ENCODE data around the gene UBR4. TPM values are rescaled to one million over a fixed set of nuclear protein-coding genes. Genes with fewer than 3 reads are reported as not detected.

The UBR4 gene
- polyA plus RNA-seq, 1 of the 3 experiments (the other 2 are of a cell fraction), result 68.7 TPM

DNA sequence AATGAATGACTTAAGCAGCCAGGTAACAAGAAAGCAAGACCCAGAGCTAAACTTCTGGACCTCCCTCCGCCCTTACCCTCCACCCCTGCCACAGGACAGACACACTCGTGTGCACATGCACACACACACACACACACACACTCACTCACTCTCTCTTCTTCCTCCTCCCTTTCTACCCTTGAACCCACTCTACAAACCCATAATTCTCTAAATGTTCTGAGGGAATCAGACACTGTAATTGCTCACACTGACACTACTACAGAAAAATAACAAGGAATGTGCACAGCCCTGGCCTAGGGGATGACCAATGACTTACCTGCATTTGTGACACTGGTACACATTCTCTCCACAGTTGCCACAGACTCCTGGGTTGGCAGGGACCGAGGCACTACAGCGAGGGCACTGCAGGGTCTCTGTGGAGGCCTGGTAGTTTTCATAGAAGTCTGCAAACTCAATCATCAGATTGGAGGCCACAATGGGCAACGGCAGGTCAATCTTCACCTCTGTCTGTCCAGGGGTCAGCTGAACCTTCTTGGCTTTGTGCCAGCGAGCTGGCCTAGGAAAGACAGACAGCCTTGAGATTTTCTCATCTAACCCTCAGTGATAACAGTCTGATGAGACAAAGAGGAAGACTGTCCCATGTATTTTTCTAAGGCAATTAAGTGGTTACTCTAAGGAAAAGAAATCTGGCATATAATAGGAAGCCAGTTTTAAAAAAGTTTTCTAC is 94.8 kb downstream of the UBR4 start:
- Histone ChIP-seq H4K20me1 (ENCODE audit: insufficient read depth) (no peaks in the 10 kb centered on the region), H3K9ac (no peak overlapping the region), H3K4me2 (no peak overlapping the region), H2AFZ (ENCODE audit: low read depth) (no peak overlapping the region), H3K4me1 (ENCODE audit: control insufficient read depth in 1 of 2, insufficient read depth in 2 of 2, low read depth in 1 of 2, low read length in 1 of 2) (no peaks in the 10 kb centered on the region), H3K79me2 (ENCODE audit: insufficient read depth) (no peaks in the 10 kb centered on the region), H3K27ac (ENCODE audit: low read depth in 2 of 2, low read length in 1 of 2) (no peak overlapping the region), H3K4me3 (ENCODE audit: low read depth in 2 of 2, low read length in 1 of 2) (no peak overlapping the region), H3F3A (replicated peaks; ENCODE audit: insufficient read depth) (peaks cover 4% of the 10 kb centered on the region), H3K27me3 (ENCODE audit: insufficient read depth) (no peaks in the 10 kb centered on the region), H3K9me2 (no peaks in the 10 kb centered on the region), H3K9me3 (no peaks in the 10 kb centered on the region), H3K36me3 (replicated peaks in 1 of 2; ENCODE audit: control insufficient read depth in 1 of 2, insufficient read depth in 2 of 2, low read length in 1 of 2) (peaks cover 87 to 91% of the 10 kb centered on the region in 2 experiments)
- ChIA-PET CTCF (interaction anchor here (0.6 to 6.2 kb wide), 5 partner anchors 14 to 539 kb away, joined by 3 to 49 read pairs (median 12); no protein-coding TSS in a partner anchor), POLR2A (no interaction called here)
- 83% methylated on average over 4 of the region's 6 CpGs for WGBS (ENCODE audit: low lambda C conversion rate)
- no peak for DNase-seq
- TF ChIP-seq RXRA (IDR thresholded peaks at IDR 0.05; ENCODE audit: borderline replicate concordance, low read depth), result no peak
- no peak for TF ChIP-seq MXI1 (IDR thresholded peaks at IDR 0.05; ENCODE audit: low read depth, low read length)
- TF ChIP-seq GATA2 (CRISPR knock-in tag; IDR thresholded peaks at IDR 0.05), result no peak
- TF ChIP-seq, protein P1, sequence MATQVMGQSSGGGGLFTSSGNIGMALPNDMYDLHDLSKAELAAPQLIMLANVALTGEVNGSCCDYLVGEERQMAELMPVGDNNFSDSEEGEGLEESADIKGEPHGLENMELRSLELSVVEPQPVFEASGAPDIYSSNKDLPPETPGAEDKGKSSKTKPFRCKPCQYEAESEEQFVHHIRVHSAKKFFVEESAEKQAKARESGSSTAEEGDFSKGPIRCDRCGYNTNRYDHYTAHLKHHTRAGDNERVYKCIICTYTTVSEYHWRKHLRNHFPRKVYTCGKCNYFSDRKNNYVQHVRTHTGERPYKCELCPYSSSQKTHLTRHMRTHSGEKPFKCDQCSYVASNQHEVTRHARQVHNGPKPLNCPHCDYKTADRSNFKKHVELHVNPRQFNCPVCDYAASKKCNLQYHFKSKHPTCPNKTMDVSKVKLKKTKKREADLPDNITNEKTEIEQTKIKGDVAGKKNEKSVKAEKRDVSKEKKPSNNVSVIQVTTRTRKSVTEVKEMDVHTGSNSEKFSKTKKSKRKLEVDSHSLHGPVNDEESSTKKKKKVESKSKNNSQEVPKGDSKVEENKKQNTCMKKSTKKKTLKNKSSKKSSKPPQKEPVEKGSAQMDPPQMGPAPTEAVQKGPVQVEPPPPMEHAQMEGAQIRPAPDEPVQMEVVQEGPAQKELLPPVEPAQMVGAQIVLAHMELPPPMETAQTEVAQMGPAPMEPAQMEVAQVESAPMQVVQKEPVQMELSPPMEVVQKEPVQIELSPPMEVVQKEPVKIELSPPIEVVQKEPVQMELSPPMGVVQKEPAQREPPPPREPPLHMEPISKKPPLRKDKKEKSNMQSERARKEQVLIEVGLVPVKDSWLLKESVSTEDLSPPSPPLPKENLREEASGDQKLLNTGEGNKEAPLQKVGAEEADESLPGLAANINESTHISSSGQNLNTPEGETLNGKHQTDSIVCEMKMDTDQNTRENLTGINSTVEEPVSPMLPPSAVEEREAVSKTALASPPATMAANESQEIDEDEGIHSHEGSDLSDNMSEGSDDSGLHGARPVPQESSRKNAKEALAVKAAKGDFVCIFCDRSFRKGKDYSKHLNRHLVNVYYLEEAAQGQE (IDR thresholded peaks at IDR 0.05; ENCODE audit: low read depth, low read length), result no peak
- TF ChIP-seq JUND (IDR thresholded peaks at IDR 0.05), result no peak
- TF ChIP-seq NRF1 (IDR thresholded peaks at IDR 0.05; ENCODE audit: low read depth, low read length), result no peak
- TF ChIP-seq RCOR1 (IDR thresholded peaks at IDR 0.05; ENCODE audit: low read length), result no peak
- no peak for TF ChIP-seq MEF2A (IDR thresholded peaks at IDR 0.05; ENCODE audit: borderline replicate concordance, low read depth)
- no peak for TF ChIP-seq RAD21 (IDR thresholded peaks at IDR 0.05; ENCODE audit: low read length)
- TF ChIP-seq, protein P2, sequence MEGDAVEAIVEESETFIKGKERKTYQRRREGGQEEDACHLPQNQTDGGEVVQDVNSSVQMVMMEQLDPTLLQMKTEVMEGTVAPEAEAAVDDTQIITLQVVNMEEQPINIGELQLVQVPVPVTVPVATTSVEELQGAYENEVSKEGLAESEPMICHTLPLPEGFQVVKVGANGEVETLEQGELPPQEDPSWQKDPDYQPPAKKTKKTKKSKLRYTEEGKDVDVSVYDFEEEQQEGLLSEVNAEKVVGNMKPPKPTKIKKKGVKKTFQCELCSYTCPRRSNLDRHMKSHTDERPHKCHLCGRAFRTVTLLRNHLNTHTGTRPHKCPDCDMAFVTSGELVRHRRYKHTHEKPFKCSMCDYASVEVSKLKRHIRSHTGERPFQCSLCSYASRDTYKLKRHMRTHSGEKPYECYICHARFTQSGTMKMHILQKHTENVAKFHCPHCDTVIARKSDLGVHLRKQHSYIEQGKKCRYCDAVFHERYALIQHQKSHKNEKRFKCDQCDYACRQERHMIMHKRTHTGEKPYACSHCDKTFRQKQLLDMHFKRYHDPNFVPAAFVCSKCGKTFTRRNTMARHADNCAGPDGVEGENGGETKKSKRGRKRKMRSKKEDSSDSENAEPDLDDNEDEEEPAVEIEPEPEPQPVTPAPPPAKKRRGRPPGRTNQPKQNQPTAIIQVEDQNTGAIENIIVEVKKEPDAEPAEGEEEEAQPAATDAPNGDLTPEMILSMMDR (IDR thresholded peaks at IDR 0.05), result no peak
- no peak for TF ChIP-seq RFX5 (IDR thresholded peaks at IDR 0.05; ENCODE audit: low read length)
- TF ChIP-seq POLR2AphosphoS5 (IDR thresholded peaks at IDR 0.05; ENCODE audit: low read depth, low read length), result no peak
- TF ChIP-seq SIN3A (IDR thresholded peaks at IDR 0.05; ENCODE audit: borderline replicate concordance, low read depth, low read length), result no peak
- no peak for TF ChIP-seq TCF12 (IDR thresholded peaks at IDR 0.05)
- TF ChIP-seq ELF1 (IDR thresholded peaks at IDR 0.05), result no peak
- TF ChIP-seq, protein P3, sequence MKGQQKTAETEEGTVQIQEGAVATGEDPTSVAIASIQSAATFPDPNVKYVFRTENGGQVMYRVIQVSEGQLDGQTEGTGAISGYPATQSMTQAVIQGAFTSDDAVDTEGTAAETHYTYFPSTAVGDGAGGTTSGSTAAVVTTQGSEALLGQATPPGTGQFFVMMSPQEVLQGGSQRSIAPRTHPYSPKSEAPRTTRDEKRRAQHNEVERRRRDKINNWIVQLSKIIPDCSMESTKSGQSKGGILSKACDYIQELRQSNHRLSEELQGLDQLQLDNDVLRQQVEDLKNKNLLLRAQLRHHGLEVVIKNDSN (IDR thresholded peaks at IDR 0.05; ENCODE audit: borderline replicate concordance, low read depth), result no peak
